Measurements from ENCODE around the gene GORASP1.

The GORASP1 gene

DNA sequence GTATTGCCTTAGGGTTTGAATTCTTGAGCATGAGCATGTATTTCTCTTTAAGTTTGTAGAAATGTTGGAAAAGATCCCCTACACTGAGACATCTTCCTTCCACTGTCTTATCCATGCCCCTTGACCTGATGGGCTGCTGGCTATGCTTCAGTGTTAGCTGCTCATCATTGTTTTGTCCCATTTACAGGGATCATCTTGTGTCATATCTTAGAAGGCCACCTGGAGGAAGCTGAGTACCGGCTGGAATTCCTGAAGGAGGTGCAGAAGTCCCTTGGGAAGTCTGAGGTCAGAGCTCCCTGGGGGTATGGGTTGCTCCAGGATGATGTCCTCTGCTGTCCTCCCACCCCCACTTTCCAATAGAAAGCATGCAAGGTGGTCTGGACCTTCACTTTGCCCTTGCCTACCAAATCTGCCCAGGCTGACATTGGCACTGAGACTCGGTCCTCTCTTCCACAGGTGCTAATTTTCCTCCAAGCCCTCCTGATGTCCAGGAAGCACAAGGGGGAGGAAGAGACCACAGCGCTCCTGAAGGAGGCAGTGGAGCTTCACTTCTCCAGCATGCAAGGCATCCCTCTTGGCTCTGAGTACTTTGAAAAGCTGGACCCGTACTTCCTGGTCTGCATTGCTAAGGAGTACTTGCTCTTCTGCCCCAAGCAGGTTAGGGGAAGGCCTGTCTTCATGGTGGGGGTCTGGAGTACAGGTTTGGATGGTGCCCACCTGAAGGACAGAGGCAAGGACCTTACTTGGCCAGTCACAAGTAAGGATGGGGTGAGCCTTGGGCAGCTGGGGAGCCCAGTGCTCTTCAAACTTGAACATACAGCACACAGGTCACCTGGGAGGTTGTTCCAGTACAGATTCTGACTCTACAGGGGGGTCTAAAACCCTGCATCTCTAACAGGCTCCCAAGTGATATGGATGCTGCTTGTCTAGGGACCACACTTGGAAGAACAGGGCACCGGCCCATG lies 17.7 kb upstream of the GORASP1 start:
- DNase-seq: no peak

DNA sequence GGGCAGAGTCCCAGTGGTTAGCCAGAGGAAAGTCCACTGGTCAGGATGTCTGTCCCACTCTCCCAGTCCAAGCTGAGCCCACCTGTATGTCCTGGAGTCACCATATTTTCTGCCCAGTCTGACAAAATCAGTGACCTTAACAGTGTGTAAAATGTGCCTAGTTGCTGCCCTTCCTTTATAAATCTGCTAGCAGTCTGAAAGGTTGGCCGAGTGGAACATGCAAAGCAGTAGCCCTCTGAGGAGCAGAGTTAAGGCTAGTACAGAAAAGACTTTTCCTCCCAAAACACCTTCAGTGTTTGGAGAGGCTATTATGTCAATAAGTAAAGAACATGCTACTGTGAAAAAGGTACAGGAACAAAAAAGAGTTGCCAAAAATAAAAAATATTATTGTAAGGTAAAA lies 15.4 kb upstream of the GORASP1 start:
- no peak for DNase-seq

GRCh38 chr3:39121621-39122020 lies 14.2 kb upstream of the GORASP1 start:
- DNase-seq: no peak

GRCh38 chr3:39118931-39119660 lies 11.7 kb upstream of the GORASP1 start:
- no peak for DNase-seq

GRCh38 chr3:39118079-39118478 lies 10.7 kb upstream of the GORASP1 start:
- no peak for DNase-seq

- no peak for DNase-seq
Measured at GRCh38 chr3:39115870-39116269, 8.4 kb upstream of the GORASP1 start.

GRCh38 chr3:39114456-39114855 lies 7.0 kb upstream of the GORASP1 start:
- no peak for DNase-seq

GRCh38 chr3:39113291-39113690 lies 5.9 kb upstream of the GORASP1 start:
- DNase-seq: no peak

DNA sequence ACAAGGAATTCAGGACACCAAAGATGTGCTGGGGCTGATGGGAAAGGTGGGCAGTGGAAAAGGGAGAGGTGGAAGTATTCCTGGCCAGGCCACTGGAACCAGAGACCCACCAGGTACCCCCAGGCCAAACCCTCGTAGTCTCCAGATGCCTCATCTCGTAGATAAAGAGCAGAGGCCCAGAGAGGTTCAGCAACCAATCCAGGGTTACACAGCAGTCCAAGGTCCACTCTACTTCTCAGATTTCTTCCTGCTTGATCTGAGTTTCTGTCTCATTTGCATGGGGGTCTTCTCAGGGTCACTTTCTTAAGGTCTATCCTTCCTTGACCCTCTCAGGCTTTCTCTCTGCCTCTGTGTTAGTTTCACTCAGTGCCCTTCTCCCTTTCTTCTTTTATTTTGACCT lies 5.1 kb upstream of the GORASP1 start:
- DNase-seq: no peak

- DNase-seq: no peak
Measured at GRCh38 chr3:39112113-39112512, 4.7 kb upstream of the GORASP1 start.

DNA sequence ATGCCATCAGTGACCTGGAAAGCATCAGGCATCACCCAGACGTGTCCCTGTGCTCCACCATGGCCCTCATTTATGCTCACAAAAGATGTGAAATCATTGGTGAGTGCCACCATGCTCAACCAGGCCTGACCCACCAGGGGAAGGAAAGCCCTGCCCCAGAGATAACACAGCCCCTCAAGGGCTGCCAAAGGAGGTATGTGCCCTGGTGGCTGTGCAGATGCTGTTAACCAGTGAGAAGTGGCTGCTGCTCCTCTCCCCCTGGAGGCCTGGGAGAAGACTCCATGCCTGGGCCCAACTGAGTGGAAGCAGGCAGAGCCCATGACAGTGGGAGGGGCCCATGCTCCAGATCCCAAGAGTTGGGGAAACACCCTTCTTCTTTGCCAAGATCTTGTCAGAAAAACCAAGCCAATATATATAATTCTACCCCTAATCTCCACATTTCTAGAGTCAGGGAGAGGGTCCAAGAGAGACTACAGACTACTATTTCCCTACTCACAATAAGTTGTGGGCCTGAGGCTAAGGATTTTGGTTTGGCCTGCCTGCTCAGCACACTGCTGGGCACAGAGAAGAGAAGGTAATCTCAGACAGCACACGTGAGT lies 2.7 kb upstream of the GORASP1 start:
- DNase-seq: no peak

- no peak for DNase-seq
Measured at GRCh38 chr3:39109086-39109485, 1.7 kb upstream of the GORASP1 start.

- no peak for DNase-seq
Measured at GRCh38 chr3:39108200-39108710, 828 bp upstream of the GORASP1 start.

DNA sequence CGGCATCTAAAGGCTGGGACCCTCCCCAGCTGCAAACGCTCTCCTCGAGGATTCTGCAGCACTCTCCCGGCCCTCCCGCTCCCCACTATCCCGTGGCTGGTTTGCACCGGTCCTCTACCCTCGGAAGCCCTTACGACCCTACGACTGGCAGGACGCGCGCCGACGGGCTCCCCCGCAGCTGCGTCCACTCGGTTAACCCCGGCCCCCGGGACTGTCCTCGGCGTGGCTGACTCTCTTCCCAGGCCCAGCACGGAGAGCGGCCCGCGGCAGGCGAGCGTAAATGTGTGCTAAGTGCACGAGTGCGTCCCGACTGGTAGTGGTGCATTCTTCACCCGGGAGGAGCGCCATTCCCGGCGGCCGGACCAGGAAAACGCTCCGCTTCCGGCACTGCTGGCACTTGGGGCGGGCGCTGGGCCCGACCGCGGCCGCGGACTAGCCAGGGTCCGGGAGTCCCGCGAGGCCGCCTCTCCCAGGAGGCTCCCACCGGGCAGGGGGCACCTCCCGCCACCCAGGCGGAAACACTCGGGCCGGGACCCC lies 508 bp downstream of the GORASP1 start:
- DNase-seq: no peak

DNA sequence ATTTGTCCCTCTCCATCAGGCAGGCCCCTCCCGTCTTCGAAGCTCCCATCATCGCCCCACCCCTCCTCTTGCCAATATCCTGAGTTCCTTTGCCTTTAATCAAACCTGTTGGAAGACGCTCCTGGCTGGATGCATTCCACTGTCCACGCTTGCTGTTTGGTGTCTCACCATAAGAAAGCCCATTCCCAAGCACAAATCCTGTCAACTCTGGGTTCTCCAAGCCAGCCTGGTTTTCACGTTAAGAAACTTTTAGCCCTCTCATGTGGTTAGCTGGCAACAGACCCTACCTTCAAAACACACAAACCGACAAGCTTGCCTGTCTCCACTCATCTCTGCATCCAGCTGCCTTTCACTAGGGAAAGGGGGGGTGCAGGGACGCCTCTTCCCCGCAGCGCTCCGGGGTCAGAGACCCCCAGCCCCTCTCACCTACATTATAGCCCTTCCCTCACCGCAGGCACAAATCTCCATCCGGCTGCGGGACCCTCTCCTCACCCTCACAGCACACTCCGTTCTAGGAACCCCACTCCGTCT lies 1.1 kb downstream of the GORASP1 start:
- no peak for DNase-seq

DNA sequence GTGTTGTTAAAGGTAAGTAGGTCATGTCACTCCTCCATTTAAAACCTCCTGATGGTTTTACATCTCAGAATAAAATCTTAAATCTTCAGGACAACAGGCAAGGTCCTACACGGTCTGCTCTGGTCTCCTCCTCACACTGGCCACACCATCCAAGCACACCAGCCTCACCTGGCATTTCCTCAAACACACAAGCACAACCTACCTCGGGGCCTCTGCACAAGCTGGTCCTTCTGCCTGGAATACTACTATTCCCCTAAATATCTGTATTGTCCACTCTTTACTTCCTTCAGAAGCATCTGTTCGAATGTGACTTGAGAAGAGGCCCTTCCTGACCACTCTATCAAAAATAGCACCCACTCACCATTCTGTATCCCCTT lies 1.8 kb downstream of the GORASP1 start:
- DNase-seq: no peak

DNA sequence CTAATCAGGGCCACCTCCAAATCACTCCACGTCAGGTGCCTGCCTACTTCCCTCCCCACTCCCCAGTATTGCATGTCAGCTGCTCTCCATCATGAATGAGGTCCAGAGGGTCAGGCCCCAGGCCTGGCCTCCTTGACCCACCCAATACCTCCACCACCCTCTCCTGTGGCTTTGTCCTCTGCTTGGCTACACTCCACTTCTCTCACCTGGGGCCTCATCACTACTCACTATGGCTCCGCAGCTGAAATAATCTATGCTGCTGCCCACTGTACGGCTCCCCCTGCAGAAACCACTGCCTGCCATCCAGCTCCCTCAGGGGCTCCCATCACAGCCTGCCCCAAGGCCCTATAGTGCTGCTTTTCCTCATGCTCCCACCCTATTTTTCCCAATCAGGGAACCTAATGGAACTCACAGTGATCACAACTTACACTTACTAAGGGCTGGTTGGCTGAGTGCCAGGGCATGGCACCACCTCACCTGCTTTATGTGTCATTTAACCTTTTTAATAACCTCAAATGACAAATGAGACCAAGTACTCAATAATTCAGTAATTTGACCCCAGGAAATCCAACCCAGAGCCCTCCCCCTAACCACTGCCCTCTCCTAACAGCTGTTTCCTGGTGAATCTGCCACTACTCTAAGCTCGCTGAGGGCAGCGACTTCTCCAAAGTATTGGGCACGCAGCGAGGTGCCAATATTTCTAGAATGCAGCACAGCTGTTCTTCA lies 2.3 kb downstream of the GORASP1 start:
- no peak for DNase-seq

GRCh38 chr3:39103791-39104552 lies 3.5 kb downstream of the GORASP1 start:
- no peak for DNase-seq

GRCh38 chr3:39103324-39103693 lies 4.1 kb downstream of the GORASP1 start:
- no peak for DNase-seq

DNA sequence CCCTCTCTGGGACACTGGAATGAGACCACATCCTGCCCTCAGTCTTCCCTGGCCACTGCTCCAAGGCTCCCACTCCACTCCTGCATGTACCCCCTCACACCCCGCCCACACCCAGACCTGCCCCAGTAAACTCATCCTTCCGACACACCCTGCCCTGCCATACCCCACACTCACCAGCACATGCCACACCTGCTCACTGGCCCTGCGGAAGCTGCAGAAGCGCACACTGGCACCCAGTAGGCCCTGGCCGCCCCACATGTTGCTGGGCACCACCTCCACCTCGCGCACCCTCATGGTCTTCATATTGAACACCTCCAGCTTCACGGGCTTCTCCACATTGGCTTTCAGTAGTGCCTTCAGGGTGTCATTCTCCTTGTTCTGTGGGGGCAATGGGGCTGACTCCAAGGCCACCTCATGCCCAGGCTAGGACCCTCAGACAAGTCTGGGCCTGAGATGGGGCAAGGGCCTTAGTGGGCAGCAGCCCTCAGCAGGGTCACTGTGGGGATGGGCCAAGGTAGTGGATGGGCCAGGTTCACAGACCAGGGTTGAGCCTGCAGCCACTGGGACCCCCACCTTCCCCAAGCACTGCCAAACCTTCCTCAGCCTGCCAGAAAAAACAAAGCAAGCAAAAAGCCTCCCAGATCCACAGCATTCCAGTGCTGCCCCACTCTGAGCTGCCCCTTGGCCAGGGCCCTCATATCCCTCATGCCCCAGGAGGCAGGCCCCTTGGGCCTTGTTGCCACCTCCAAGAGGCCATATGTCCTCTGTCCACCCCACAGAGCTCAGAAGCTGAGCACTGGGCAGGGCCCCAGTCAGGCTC lies 4.7 kb downstream of the GORASP1 start:
- no peak for DNase-seq

All from activated CD4-positive, CD25-positive, alpha-beta regulatory T cell (primary cell).